Endothelial cell of umbilical vein (primary cell): ENCODE data around the gene STAT4. TPM values are rescaled to one million over a fixed set of nuclear protein-coding genes. Genes with fewer than 3 reads are reported as not detected.

ENCODE experiments used
- BruUV-seq: library from RNA; stranded (reverse); fragments of 400-500 nt; replicated peaks from 2 replicates; lab custom pipeline; 2021; lab: Mats Ljungman, UMichigan
- CTCF ChIA-PET: fragments of 300-600, 350-600 bp; sonication (Branson Sonifier 250); formaldehyde crosslinking; loops from one replicate; lab custom pipeline; 2021; ENCODE audit warnings: antibody characterized with exemption, inconsistent platforms; lab: Charles Lee
- POLR2A ChIA-PET: fragments of 300-600, 350-600 bp; sonication (Branson Sonifier 250); formaldehyde crosslinking; loops from one replicate; lab custom pipeline; 2021; ENCODE audit warnings: antibody characterized with exemption, inconsistent platforms; lab: Charles Lee
- DNase-seq: peaks from one replicate; pipeline ENCODE4 v3.0.0-alpha.2; 2011; ENCODE audit warnings: low read depth, low spot score
- FAIRE-seq: peaks from 2 replicates; lab custom pipeline; 2011; peaks lifted over from hg19 to GRCh38; lab: Jason Lieb, UNC
- H2AFZ ChIP-seq: 2 replicates; pipeline ENCODE4 v1.6.0; 2012; ENCODE audit warnings: low read depth, low read length, control low read depth, inconsistent platforms
- H3K27ac ChIP-seq: 2 replicates; pipeline ENCODE4 v1.5.1; 2011; ENCODE audit warnings: low read depth, mild to moderate bottlenecking, control low read depth, low read length, moderate library complexity; ENCODE audit not compliant: insufficient read depth
- H3K27me3 ChIP-seq, 2 experiments: 2 replicates each; pipeline versions ENCODE4 v1.6.0 to v1.6.1; 2011; ENCODE audit warnings: low read length in 2 of 2, mixed read lengths in 1 of 2; ENCODE audit not compliant: control insufficient read depth in 2 of 2, insufficient read depth in 2 of 2
- H3K36me3 ChIP-seq, 2 experiments: 2 replicates in 1 of 2; 3 replicates in 1 of 2; pipeline ENCODE4 v1.5.1; 2011; ENCODE audit warnings: low read length in 2 of 2, mild to moderate bottlenecking in 1 of 2, moderate library complexity in 1 of 2; ENCODE audit not compliant: control insufficient read depth in 2 of 2, insufficient read depth in 2 of 2; ENCODE audit errors: extremely low read depth in 1 of 2
- H3K4me1 ChIP-seq: 3 replicates; pipeline ENCODE4 v1.5.1; 2011; ENCODE audit warnings: mild to moderate bottlenecking, low read length; ENCODE audit not compliant: control insufficient read depth, insufficient read depth; ENCODE audit errors: extremely low read depth
- H3K4me2 ChIP-seq: 2 replicates; pipeline ENCODE4 v1.6.1; 2011; ENCODE audit warnings: low read length, control low read depth, mixed read lengths; ENCODE audit not compliant: insufficient read depth
- H3K4me3 ChIP-seq, 3 experiments: fragments of 200-600 bp in 1 of 3; sonication (generic), shearing (Covaris generic) in 1 of 3; replicated peaks in 1 of 3; 2 replicates each; pipeline ENCODE4 v1.5.1; 2011 to 2016; ENCODE audit warnings: control low read depth in 3 of 3, low read length in 3 of 3, mild to moderate bottlenecking in 2 of 3, inconsistent platforms in 1 of 3, low read depth in 1 of 3, moderate library complexity in 1 of 3; ENCODE audit not compliant: insufficient read depth in 1 of 3
- H3K79me2 ChIP-seq: 2 replicates; pipeline ENCODE4 v1.6.0; 2012; ENCODE audit warnings: low read length, inconsistent platforms; ENCODE audit not compliant: control insufficient read depth, insufficient read depth
- H3K9ac ChIP-seq: replicated peaks from 2 replicates; pipeline ENCODE3; 2011; ENCODE audit warnings: low read length, control low read depth; ENCODE audit not compliant: insufficient read depth; ENCODE audit errors: extremely low read depth
- H3K9me1 ChIP-seq: replicated peaks from 3 replicates; pipeline ENCODE4 v1.6.0; 2011; ENCODE audit warnings: mild to moderate bottlenecking, low read length; ENCODE audit not compliant: control insufficient read depth, insufficient read depth; ENCODE audit errors: extremely low read depth
- H3K9me3 ChIP-seq: replicated peaks from 2 replicates; pipeline ENCODE4 v1.5.1; 2012; ENCODE audit warnings: low read length, inconsistent platforms; ENCODE audit not compliant: control insufficient read depth, insufficient read depth
- H4K20me1 ChIP-seq: replicated peaks from 2 replicates; pipeline ENCODE3; 2011; ENCODE audit warnings: mild to moderate bottlenecking, low read length; ENCODE audit not compliant: control insufficient read depth, insufficient read depth; ENCODE audit errors: extremely low read depth
- CTCF ChIP-seq, 2 donors: IDR thresholded peaks; 1 replicate in 1 of 2; 2 replicates in 1 of 2; pipeline ENCODE4 v1.5.1; 2011; ENCODE audit warnings: low read length in 2 of 2, mild to moderate bottlenecking in 2 of 2, moderate library complexity in 2 of 2, control low read depth in 1 of 2, inconsistent platforms in 1 of 2, low read depth in 1 of 2; ENCODE audit not compliant: insufficient read depth in 1 of 2; ENCODE audit errors: extremely low read depth in 1 of 2
- EZH2 ChIP-seq: IDR thresholded peaks from 2 replicates; pipeline ENCODE4 v1.6.1; 2012; ENCODE audit warnings: borderline replicate concordance, low read depth, mild to moderate bottlenecking, moderate library complexity, low read length, inconsistent platforms; ENCODE audit not compliant: severe bottlenecking
- FOS ChIP-seq: IDR thresholded peaks from 2 replicates; pipeline ENCODE4 v1.6.1; 2011; ENCODE audit warnings: mild to moderate bottlenecking, low read length, moderate library complexity, borderline replicate concordance; ENCODE audit not compliant: insufficient read depth
- GATA2 ChIP-seq: IDR thresholded peaks from 2 replicates; pipeline ENCODE4 v1.7.0; 2011; ENCODE audit warnings: low read depth, mild to moderate bottlenecking, moderate library complexity, mixed read lengths, low read length; ENCODE audit not compliant: insufficient read length, insufficient read depth
- JUN ChIP-seq: IDR thresholded peaks from 2 replicates; pipeline ENCODE4 v1.6.1; 2011; ENCODE audit warnings: borderline replicate concordance, low read depth; ENCODE audit not compliant: insufficient read length, insufficient read depth
- MAX ChIP-seq: IDR thresholded peaks from 2 replicates; pipeline ENCODE4 v1.6.1; 2011; ENCODE audit not compliant: insufficient read depth, insufficient read length
- MYC ChIP-seq: IDR thresholded peaks from one replicate; pipeline ENCODE4 v1.6.1; 2011; ENCODE audit warnings: mild to moderate bottlenecking, low read depth, low read length
- POLR2A ChIP-seq: IDR thresholded peaks from 2 replicates; pipeline ENCODE4 v1.6.1; 2012; ENCODE audit warnings: low read depth, mild to moderate bottlenecking, control low read depth, low read length
- POLR2AphosphoS5 ChIP-seq: IDR thresholded peaks from 2 replicates; pipeline ENCODE4 v1.6.1; 2012; ENCODE audit warnings: low read depth, mild to moderate bottlenecking, control low read depth, low read length, moderate library complexity; ENCODE audit not compliant: insufficient read depth
- dilution Hi-C: fragments of 300-500 bp; cut with MboI; formaldehyde crosslinking; loops from one replicate; pipeline ENCODE4 v1.15.0; 2019; ENCODE audit warnings: low sequenced_read_pairs; ENCODE audit not compliant: extremely low pct_ligation_motif_present
- intact Hi-C: fragments of 100-400 bp; cut with micrococcal nuclease; formaldehyde crosslinking; loops from one replicate; pipeline ENCODE4 v1.10.0; 2022
- polyA plus RNA-seq, 4 experiments: library from polyadenylated mRNA; depleted of rRNA in 3 of 4; stranded (reverse) in 3 of 4; unstranded in 1 of 4; fragments of >200 nt; gene quantifications; 2 replicates each; pipeline versions ENCODE4 v1.2.1 to v1.2.3, GENCODE V29; 2011 to 2012; ENCODE audit warnings: missing spikeins in 1 of 4
- total RNA-seq: library from RNA; stranded (reverse); gene quantifications from 2 replicates; pipeline ENCODE4 v1.2.3, GENCODE V29; 2021

STAT4 gene
- total and polyA plus RNA-seq, 2 donors (not counting 3 experiments of a cell fraction or from before 2014, with no cell fraction given), result 0.46 to 1.2 TPM

DNA sequence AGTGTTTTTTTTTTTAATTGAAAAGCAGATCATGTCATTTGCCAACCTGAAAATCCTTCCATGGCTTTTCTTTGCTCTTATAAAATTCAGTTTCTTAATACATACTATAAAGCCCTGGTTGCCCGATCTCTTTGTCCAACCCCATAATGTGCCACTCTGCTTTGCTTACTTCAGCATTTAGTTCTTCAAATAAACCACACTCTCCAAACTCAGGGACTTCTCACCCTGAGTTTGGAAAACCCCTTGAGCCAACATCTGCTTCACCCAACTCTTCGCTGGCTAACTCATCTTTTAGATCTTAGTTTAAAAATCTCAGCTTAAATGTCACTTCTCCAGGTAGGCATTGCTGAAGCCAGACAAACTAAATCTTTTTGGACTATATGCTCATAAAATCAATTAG, 135.6 kb downstream of the STAT4 start:
- POLR2A ChIA-PET, result no interaction called here

More for the DNA sequence above, 135.6 kb downstream of the STAT4 start:
- intact Hi-C loops, result no loop called here
- Histone ChIP-seq H3K9ac (no peak overlapping the region), H3K79me2 (peaks cover 21% of the 10 kb centered on the region), H3K27me3 (no peaks in the 10 kb centered on the region), H3K9me1 (no peaks in the 10 kb centered on the region), H4K20me1 (no peaks in the 10 kb centered on the region), H3K4me2 (no peak overlapping the region), H3K36me3 (no peaks in the 10 kb centered on the region), H3K9me3 (no peaks in the 10 kb centered on the region), H2AFZ (no peak overlapping the region), H3K4me3 (no peak overlapping the region), H3K4me1 (peaks cover 16% of the 10 kb centered on the region), H3K27ac (no peak overlapping the region)
- no peak for FAIRE-seq
- TF ChIP-seq MYC (no peak), JUN (no peak), MAX (no peak), EZH2 (no peak), FOS (no peak), POLR2A (no peak), GATA2 (no peak), CTCF (IDR thresholded peaks at IDR 0.05; ENCODE audit: extremely low read depth in 1 of 2, insufficient read depth in 1 of 2, low read depth in 1 of 2, low read length in 2 of 2) (no peak), POLR2AphosphoS5 (no peak)
- no peak for DNase-seq
- dilution Hi-C loops, result no loop called here
- BruUV-seq, result no TSS peak
- CTCF ChIA-PET, result interaction anchor here (1.0 to 1.8 kb wide), 2 partner anchors 14 to 141 kb away, joined by 4 to 7 read pairs; no protein-coding TSS in a partner anchor
